ENCODE data around the gene CIRBP. TPM values are rescaled to one million over a fixed set of nuclear protein-coding genes. Genes with fewer than 3 reads are reported as not detected.

Gene CIRBP
- total RNA-seq (2022; extraction: Qiagen RNA extraction): 102 to 197 TPM (median 115 TPM) in 5 replicates

DNA sequence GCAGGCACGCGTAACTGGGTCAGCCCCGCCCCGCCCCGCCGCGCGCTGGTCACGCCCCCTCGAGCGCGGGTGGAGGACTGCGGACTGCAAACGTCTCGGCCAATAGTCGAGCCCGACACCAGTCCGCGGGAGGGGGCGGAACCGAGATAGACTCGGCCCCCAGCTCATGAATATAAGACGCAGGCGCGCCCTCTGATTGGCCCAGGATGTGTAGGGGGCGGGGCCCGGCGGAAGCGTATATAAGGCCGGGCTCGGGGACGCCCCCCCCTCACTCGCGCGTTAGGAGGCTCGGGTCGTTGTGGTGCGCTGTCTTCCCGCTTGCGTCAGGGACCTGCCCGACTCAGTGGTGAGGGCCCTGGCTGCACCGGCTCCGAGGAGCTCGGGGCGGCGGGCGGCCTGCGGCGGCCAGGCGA is at the start of gene CIRBP:
CIRBP (plus strand) TSS at position 268 of the 413 bp plus-strand sequence. CDS start 1,602 bp downstream, outside the sequence.

DNA sequence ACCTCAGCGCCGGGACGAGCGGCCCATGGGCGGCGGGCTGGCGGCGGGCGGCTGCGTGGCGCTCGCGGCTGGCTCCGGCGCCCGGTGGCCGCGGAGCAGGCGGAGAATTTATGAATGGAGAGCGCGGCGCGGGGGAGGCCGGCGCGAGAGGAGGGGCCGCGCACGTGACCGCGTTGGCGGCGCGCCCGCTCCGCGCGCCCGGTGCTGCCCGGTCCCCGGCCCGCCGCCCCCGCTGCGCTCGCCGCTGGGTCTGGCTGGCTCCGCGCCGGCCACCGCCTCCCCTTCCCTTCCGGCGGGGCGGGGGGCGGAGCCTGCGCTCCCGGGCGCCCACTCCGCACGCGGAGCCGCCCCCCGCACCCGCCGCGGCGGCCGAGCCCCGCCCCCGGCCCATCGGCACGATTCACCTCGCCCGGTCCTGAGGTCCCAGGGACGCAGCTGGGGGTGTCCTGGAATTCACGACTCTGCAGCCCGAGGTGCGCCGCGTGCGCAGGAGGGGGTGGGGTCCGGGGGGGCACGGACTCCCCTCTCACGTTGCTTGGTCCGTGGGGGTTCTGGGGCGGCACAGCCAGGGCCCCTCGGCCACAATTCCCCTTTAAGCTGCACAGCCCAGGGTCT is 31.3 kb upstream of the CIRBP start, which contains the start of gene CBARP:
CBARP (minus strand) TSS at position 252 of the 615 bp plus-strand sequence. CDS start 1,905 bp downstream, outside the sequence.

DNA sequence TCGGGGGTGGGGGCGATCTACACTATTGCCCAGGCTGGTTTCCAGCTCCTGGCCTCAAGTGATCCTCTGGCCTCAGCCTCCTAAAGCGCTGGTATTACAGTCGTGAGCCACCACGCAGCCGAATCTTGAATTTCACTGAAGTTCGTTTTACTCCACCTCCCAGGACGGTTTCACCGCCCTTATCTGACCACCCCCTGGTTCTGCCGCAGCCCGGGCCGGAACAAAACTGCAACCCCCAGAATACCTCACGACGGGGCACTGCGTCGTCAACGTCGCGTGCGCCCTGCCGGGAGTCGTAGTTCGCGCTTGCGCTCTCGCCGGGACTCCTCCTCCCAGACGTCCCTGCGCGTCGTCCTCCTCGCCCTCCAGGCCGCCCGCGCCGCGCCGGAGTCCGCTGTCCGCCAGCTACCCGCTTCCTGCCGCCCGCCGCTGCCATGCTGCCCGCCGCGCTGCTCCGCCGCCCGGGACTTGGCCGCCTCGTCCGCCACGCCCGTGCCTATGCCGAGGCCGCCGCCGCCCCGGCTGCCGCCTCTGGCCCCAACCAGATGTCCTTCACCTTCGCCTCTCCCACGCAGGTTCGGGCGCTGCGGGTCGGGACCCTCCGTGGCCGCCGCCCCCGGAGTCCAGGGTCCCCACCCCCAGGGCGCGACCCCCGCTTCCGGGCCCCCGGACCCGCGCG is 27.6 kb upstream of the CIRBP start, which contains the start of gene ATP5F1D:
ATP5F1D (plus strand) TSS at position 335 of the 679 bp plus-strand sequence; CDS start at position 435, 100 bp downstream.

DNA sequence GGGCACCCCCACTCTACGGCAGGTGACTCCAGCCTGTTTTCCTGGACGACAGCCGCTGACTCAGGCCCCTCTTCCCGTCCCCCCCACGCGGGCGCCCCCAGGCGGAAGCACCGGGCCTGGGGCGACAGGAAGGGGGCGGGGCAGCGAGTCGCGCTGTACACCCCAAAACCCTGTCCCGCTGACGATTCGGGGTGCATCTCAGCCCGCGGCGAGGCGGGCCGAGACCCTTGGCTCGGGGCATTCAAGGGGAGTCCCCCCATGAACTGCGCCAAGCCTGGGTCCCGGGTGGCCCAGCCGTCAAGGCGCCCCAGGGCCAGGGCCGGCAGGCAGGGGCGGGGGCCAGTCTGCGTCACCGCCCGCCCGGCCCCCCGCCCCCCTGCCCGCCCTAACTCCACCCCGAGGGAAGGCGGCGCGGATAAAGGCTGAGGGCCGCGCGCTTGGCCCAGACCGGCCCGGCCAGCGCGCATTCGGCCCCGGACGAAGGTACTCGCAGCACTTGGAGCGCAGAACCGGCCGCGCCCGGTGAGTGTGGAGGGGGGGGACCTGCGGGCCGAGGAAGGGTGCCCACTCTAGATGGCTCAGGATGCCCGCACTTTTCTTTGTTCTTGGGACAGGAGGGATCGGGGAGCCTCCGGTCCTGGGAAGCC is 20.9 kb upstream of the CIRBP start, which contains the start of gene MIDN:
MIDN (plus strand) TSS at position 445 of the 647 bp plus-strand sequence. CDS start 1,714 bp downstream, outside the sequence.

DNA sequence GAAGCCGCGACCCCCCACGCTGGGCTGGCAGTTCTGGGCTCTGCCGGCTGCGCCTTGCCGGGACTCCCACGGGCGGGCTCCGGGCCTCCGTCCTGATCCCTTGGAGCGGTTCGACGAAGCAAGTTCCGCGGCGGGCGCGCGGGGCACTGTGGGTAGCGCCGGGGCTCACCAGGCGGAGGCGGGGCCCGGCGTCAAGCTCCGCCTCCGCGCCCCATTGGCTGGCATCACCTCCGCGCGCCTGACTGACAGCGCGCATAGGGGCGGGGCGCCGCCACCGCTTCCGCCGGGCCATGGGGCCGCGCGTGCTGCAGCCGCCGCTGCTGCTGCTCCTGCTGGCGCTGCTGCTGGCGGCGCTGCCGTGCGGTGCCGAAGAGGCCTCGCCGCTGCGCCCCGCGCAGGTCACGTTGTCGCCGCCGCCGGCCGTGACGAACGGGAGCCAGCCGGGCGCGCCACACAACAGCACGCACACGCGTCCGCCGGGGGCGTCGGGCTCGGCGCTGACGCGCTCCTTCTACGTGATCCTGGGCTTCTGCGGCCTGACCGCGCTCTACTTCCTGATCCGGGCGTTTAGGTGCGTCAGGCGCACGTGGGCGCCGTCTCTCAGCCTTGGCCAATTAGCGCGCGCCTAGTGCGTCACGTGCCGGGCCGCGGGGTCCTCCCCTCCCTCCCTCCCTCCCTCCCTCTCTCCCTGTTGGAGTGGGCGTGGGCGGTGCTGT is 6.3 kb downstream of the CIRBP start, which contains the start of gene FAM174C:
FAM174C (plus strand) TSS at position 271 of the 716 bp plus-strand sequence; CDS start at position 291, 20 bp downstream.

DNA sequence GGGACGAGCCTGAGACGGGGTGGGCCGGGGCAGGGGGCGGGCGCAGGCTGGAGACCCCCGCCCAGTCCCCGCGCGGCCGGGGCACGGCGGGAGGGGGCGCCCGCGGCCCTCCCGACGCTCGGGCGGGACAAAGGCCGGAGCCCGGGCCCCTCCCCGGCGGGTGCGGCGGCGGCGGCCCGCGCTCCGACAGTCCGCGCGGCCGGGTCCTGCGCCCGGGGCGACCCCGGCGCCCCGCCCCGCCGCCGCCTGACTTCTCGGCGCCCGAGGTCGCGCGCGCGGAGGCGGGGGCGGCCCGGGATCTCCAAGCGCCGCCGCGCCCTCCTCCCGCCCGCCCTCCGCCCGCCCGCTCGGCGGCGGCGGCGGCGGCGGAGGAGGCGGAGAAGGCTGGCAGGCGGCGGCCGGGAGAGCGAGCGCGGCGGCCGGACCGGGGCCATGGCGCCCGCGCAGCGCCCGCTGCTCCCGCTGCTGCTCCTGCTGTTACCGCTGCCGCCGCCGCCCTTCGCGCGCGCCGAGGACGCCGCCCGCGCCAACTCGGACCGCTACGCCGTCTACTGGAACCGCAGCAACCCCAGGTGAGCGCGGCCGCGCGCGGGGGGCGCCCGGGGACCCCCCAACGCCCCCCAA is 16.7 kb downstream of the CIRBP start, which contains the start of gene EFNA2:
EFNA2 (plus strand) TSS at position 137 of the 624 bp plus-strand sequence; CDS start at position 433, 296 bp downstream.

Other genes starting within 250 kb of the CIRBP start
- gene TMEM259, start 248.2 kb upstream of the CIRBP start, total RNA-seq (2022; extraction: Qiagen RNA extraction): 62.1 to 144 TPM (median 130 TPM) in 5 replicates
- gene RNU6-2, start 247.8 kb upstream of the CIRBP start, total RNA-seq (2022; extraction: Qiagen RNA extraction): not detected in 5 replicates
- 93.3 to 117 TPM (median 109 TPM) in 5 replicates for gene CNN2, start 242.7 kb upstream of the CIRBP start, total RNA-seq (2022; extraction: Qiagen RNA extraction)
- gene ABCA7, start 229.2 kb upstream of the CIRBP start, total RNA-seq (2022; extraction: Qiagen RNA extraction): 11.1 to 20.7 TPM (median 16.9 TPM) in 5 replicates
- 2.8 to 6.4 TPM (median 5.2 TPM) in 5 replicates for gene ARHGAP45, start 202.2 kb upstream of the CIRBP start, total RNA-seq (2022; extraction: Qiagen RNA extraction)
- gene POLR2E, start 174.0 kb upstream of the CIRBP start, total RNA-seq (2022; extraction: Qiagen RNA extraction): 202 to 261 TPM (median 248 TPM) in 5 replicates
- gene GPX4, start 165.3 kb upstream of the CIRBP start, total RNA-seq (2022; extraction: Qiagen RNA extraction): 425 to 537 TPM (median 506 TPM) in 5 replicates
- gene SBNO2, start 95.1 kb upstream of the CIRBP start, total RNA-seq (2022; extraction: Qiagen RNA extraction): 18.1 to 33.6 TPM (median 32.9 TPM) in 5 replicates
- 29.4 to 42.3 TPM (median 38.7 TPM) in 5 replicates for gene STK11, start 63.6 kb upstream of the CIRBP start, total RNA-seq (2022; extraction: Qiagen RNA extraction)
- 1.9 to 5.3 TPM (median 4.0 TPM) in 5 replicates for gene CBARP, start 31.3 kb upstream of the CIRBP start, total RNA-seq (2022; extraction: Qiagen RNA extraction)
- 78.2 to 173 TPM (median 164 TPM) in 5 replicates for gene ATP5F1D, start 27.6 kb upstream of the CIRBP start, total RNA-seq (2022; extraction: Qiagen RNA extraction)
- gene MIDN, start 20.7 kb upstream of the CIRBP start, total RNA-seq (2022; extraction: Qiagen RNA extraction): 46.2 to 71.8 TPM (median 63.4 TPM) in 5 replicates
- 46.5 to 92.2 TPM (median 76.5 TPM) in 5 replicates for gene FAM174C, start 6.2 kb downstream of the CIRBP start, total RNA-seq (2022; extraction: Qiagen RNA extraction)
- 0.88 to 2.2 TPM (median 2.1 TPM) in 5 replicates for gene EFNA2, start 16.5 kb downstream of the CIRBP start, total RNA-seq (2022; extraction: Qiagen RNA extraction)
- 65.2 to 75.4 TPM (median 72.9 TPM) in 5 replicates for gene NDUFS7, start 114.6 kb downstream of the CIRBP start, total RNA-seq (2022; extraction: Qiagen RNA extraction)
- 25.9 to 45.1 TPM (median 41.6 TPM) in 5 replicates for gene GAMT, start 132.2 kb downstream of the CIRBP start, total RNA-seq (2022; extraction: Qiagen RNA extraction)
- 79.5 to 119 TPM (median 110 TPM) in 5 replicates for gene DAZAP1, start 138.3 kb downstream of the CIRBP start, total RNA-seq (2022; extraction: Qiagen RNA extraction)
- gene RPS15, start 169.1 kb downstream of the CIRBP start, total RNA-seq (2022; extraction: Qiagen RNA extraction): 1,548 to 1,857 TPM (median 1,670 TPM) in 5 replicates
- 0.87 to 1.9 TPM (median 1.6 TPM) in 5 replicates for gene APC2, start 180.8 kb downstream of the CIRBP start, total RNA-seq (2022; extraction: Qiagen RNA extraction)
- 8.7 to 17.7 TPM (median 16.1 TPM) in 5 replicates for gene C19orf25, start 209.9 kb downstream of the CIRBP start, total RNA-seq (2022; extraction: Qiagen RNA extraction)
- 0.38 to 1.2 TPM (median 0.78 TPM) in 5 replicates for gene PCSK4, start 221.0 kb downstream of the CIRBP start, total RNA-seq (2022; extraction: Qiagen RNA extraction)
- gene REEP6, start 221.8 kb downstream of the CIRBP start, total RNA-seq (2022; extraction: Qiagen RNA extraction): 4.1 to 6.0 TPM (median 5.6 TPM) in 5 replicates
- 2.4 to 4.9 TPM (median 3.0 TPM) in 5 replicates for gene ADAMTSL5, start 243.7 kb downstream of the CIRBP start, total RNA-seq (2022; extraction: Qiagen RNA extraction)